A549 (cell line): ENCODE data around the gene OR5D16.

ENCODE experiments used
- CBX2 ChIP-seq: fragments of 200-600 bp; sonication (generic); IDR thresholded peaks from 2 replicates; pipeline ENCODE4 v1.6.1; 2016; ENCODE audit warnings: low read depth, mild to moderate bottlenecking, borderline replicate concordance
- EP300 ChIP-seq, 2 experiments: fragments of >200 bp; sonication (Bioruptor Twin); formaldehyde crosslinking; IDR thresholded peaks; 2 replicates in 1 of 2; 3 replicates in 1 of 2; pipeline ENCODE4 v1.6.1; 2016 to 2017
- FOXS1 ChIP-seq: fragments of 250-450 bp; sonication (Bioruptor Pico); IDR thresholded peaks from 2 replicates; pipeline ENCODE4 v1.5.0; 2020; ENCODE audit warnings: mild to moderate bottlenecking, moderate library complexity
- POLR2A ChIP-seq: IDR thresholded peaks from 2 replicates; pipeline ENCODE4 v1.6.1; 2012; ENCODE audit warnings: mild to moderate bottlenecking, low read length
- SMC3 ChIP-seq: fragments of >200 bp; sonication (Bioruptor Twin); formaldehyde crosslinking; IDR thresholded peaks from 3 replicates; pipeline ENCODE4 v1.6.1; 2018; ENCODE audit warnings: inconsistent platforms
- TF ChIP-seq, protein P1 (sequence below): fragments of >200 bp; sonication (Bioruptor Twin); formaldehyde crosslinking; IDR thresholded peaks from 3 replicates; pipeline ENCODE4 v1.5.1; 2016
- TF ChIP-seq, protein P2 (sequence below): IDR thresholded peaks from 2 replicates; pipeline ENCODE4 v1.6.1; 2012
- TF ChIP-seq, protein P3 (sequence below): fragments of >200 bp; sonication (Bioruptor Twin); formaldehyde crosslinking; IDR thresholded peaks from 3 replicates; pipeline ENCODE4 v1.6.1; 2016

DNA sequence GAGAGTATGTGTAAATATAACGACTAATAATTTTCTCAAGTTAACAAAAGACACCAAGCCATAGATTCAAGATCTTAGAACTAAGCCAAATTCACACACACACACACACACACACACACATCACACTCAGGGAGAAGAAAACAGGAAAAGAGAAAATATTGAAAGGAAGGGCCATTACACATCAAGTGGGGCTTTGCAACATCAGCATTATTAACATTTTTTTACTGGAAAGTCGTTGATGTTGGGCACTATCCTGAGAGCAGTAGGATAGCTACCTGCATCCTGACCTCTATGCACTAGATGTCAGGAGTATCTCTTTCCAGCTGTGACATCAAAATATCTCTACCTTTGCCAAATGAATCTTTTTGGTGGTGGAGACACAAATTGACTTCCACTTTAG is 8.9 kb downstream of the OR5D16 start:
- TF ChIP-seq, protein P1, sequence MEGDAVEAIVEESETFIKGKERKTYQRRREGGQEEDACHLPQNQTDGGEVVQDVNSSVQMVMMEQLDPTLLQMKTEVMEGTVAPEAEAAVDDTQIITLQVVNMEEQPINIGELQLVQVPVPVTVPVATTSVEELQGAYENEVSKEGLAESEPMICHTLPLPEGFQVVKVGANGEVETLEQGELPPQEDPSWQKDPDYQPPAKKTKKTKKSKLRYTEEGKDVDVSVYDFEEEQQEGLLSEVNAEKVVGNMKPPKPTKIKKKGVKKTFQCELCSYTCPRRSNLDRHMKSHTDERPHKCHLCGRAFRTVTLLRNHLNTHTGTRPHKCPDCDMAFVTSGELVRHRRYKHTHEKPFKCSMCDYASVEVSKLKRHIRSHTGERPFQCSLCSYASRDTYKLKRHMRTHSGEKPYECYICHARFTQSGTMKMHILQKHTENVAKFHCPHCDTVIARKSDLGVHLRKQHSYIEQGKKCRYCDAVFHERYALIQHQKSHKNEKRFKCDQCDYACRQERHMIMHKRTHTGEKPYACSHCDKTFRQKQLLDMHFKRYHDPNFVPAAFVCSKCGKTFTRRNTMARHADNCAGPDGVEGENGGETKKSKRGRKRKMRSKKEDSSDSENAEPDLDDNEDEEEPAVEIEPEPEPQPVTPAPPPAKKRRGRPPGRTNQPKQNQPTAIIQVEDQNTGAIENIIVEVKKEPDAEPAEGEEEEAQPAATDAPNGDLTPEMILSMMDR: no peak
- TF ChIP-seq POLR2A (no peak), EP300 (IDR thresholded peaks at IDR 0.05) (no peak), SMC3 (no peak), FOXS1 (CRISPR knock-in tag) (no peak), CBX2 (no peak)
- TF ChIP-seq, protein P2, sequence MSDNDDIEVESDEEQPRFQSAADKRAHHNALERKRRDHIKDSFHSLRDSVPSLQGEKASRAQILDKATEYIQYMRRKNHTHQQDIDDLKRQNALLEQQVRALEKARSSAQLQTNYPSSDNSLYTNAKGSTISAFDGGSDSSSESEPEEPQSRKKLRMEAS: no peak
- TF ChIP-seq, protein P3, sequence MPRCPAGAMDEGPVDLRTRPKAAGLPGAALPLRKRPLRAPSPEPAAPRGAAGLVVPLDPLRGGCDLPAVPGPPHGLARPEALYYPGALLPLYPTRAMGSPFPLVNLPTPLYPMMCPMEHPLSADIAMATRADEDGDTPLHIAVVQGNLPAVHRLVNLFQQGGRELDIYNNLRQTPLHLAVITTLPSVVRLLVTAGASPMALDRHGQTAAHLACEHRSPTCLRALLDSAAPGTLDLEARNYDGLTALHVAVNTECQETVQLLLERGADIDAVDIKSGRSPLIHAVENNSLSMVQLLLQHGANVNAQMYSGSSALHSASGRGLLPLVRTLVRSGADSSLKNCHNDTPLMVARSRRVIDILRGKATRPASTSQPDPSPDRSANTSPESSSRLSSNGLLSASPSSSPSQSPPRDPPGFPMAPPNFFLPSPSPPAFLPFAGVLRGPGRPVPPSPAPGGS: no peak
